ENCODE data around the gene WFIKKN2. TPM values are rescaled to one million over a fixed set of nuclear protein-coding genes. Genes with fewer than 3 reads are reported as not detected.

WFIKKN2 gene
- total and polyA plus RNA-seq, 2 experiments from 2014 or later: 0.34 TPM; not detected in 1

- Histone ChIP-seq H3K36me3 (no peaks in the 10 kb centered on the region), H3K4me1 (ENCODE audit: low read depth) (peaks cover 22% of the 10 kb centered on the region), H3K27me3 (no peaks in the 10 kb centered on the region), H3K27ac (peak overlapping the region; percentile 22), H3K4me3 (no peak overlapping the region), H3K9me3 (ENCODE audit: low read depth) (no peaks in the 10 kb centered on the region)
- TF ChIP-seq, protein P1, sequence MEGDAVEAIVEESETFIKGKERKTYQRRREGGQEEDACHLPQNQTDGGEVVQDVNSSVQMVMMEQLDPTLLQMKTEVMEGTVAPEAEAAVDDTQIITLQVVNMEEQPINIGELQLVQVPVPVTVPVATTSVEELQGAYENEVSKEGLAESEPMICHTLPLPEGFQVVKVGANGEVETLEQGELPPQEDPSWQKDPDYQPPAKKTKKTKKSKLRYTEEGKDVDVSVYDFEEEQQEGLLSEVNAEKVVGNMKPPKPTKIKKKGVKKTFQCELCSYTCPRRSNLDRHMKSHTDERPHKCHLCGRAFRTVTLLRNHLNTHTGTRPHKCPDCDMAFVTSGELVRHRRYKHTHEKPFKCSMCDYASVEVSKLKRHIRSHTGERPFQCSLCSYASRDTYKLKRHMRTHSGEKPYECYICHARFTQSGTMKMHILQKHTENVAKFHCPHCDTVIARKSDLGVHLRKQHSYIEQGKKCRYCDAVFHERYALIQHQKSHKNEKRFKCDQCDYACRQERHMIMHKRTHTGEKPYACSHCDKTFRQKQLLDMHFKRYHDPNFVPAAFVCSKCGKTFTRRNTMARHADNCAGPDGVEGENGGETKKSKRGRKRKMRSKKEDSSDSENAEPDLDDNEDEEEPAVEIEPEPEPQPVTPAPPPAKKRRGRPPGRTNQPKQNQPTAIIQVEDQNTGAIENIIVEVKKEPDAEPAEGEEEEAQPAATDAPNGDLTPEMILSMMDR (IDR thresholded peaks at IDR 0.05; ENCODE audit: low read depth, low read length): no peak
- DNase-seq (ENCODE audit: low read depth in 1 of 2, low spot score in 1 of 2): peak; percentile 40 to 62
Observed at GRCh38 chr17:50834429-50835300, 721 bp upstream of the WFIKKN2 start.

DNA sequence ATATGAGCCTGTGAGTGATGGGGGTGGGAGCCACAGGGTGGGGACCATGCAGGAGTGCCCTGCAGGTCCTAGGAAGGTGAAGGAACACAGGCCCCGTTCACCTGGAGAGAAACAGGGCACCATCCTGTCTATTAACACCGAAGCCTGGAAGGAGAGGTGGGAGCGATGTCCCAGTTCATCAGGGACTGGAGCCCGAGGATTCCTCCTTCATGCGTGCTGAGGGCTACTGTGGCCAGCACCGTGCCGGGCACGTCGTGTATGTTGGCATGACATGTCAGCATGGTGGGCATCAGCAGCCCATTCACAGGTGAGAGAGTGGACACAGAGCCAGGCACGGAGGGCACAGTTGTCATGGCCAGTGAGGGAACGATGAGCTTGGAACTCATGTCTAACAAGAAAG is 1.4 kb downstream of the WFIKKN2 start:
- H3K36me3 ChIP-seq: no peaks in the 10 kb centered on the region
- no peak overlapping the region for H3K4me3 ChIP-seq
- no peaks in the 10 kb centered on the region for H3K9me3 ChIP-seq (ENCODE audit: low read depth)
- no peak overlapping the region for H3K27ac ChIP-seq
- DNase-seq (ENCODE audit: low read depth in 1 of 2, low spot score in 1 of 2): no peak
- no peaks in the 10 kb centered on the region for H3K27me3 ChIP-seq
- TF ChIP-seq, protein P1 (IDR thresholded peaks at IDR 0.05; ENCODE audit: low read depth, low read length): no peak
- H3K4me1 ChIP-seq (ENCODE audit: low read depth): peaks cover 15% of the 10 kb centered on the region

- peaks cover 15% of the 10 kb centered on the region for H3K4me1 ChIP-seq (ENCODE audit: low read depth)
- H3K9me3 ChIP-seq (ENCODE audit: low read depth): no peaks in the 10 kb centered on the region
- H3K27ac ChIP-seq: no peak overlapping the region
- H3K4me3 ChIP-seq: no peak overlapping the region
- no peaks in the 10 kb centered on the region for H3K27me3 ChIP-seq
- TF ChIP-seq, protein P1 (IDR thresholded peaks at IDR 0.05; ENCODE audit: low read depth, low read length): no peak
- H3K36me3 ChIP-seq: no peaks in the 10 kb centered on the region
- DNase-seq (ENCODE audit: low read depth in 1 of 2, low spot score in 1 of 2): no peak
Observed at GRCh38 chr17:50837286-50837979, 2.0 kb downstream of the WFIKKN2 start.

DNA sequence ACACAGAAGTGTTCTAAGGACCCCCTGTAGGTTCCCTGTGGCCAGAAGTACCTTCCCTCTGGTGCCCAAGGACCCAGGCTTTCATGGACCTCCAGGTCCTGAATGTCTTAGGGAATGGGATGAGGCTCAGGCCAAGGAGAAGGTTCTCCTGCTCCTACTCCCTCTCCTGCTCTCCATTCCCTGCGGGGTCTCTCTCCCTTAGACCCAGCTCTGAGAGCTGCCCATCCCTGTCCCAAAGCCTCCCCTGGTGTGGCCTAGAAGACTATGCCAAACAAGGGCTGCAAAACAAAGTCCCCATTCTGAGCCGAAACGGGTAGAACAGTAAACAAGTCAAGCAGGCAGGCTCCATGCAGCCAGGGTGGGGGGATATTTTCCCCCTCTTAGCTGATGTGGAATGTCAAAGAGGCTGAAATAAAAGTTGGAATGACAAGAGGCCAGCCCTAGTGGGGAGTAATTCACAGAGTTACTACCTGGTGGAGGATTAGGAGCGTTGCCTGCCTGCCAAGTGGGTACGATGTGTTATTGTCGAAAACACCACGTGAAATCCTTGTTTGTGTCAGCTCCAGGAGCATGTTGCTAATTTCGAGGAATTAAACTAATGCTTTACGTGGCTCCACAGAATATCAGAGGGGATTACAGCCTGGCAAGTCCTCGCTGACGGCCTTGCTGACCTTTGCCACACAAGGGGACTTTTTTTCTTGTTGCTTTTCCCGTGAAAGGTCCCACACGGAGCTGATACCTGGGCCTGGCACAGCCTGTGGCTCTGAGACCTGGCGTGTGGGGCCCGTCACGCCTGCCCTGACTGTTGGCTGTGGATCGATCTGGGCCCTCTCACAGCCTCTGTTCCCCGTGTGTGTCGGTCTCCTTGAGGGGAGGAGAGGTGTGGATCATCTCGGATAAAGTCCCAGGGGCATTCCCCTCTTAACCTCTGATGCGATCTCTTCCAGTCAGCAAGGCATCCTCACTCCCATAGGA is 2.9 kb downstream of the WFIKKN2 start:
- TF ChIP-seq, protein P1 (IDR thresholded peaks at IDR 0.05; ENCODE audit: low read depth, low read length): no peak
- Histone ChIP-seq H3K27ac (no peak overlapping the region), H3K4me3 (no peak overlapping the region), H3K27me3 (no peaks in the 10 kb centered on the region), H3K36me3 (no peaks in the 10 kb centered on the region), H3K9me3 (ENCODE audit: low read depth) (no peaks in the 10 kb centered on the region), H3K4me1 (ENCODE audit: low read depth) (peaks cover 15% of the 10 kb centered on the region)
- no peak for DNase-seq (ENCODE audit: low read depth in 1 of 2, low spot score in 1 of 2)

Data from cardiac muscle cell (in vitro differentiated cells and primary cell).